ENCODE data around the gene PHRF1.

- TF ChIP-seq CTCF (IDR thresholded peaks at IDR 0.05) (no peak), EP300 (IDR thresholded peaks at IDR 0.05; ENCODE audit: borderline replicate concordance in 1 of 2, low read depth in 1 of 2, low read length in 1 of 2) (no peak), FOSL2 (IDR thresholded peaks at IDR 0.05; ENCODE audit: borderline replicate concordance, low read depth) (no peak), RFX5 (IDR thresholded peaks at IDR 0.05; ENCODE audit: low read length) (no peak), SIN3A (IDR thresholded peaks at IDR 0.05; ENCODE audit: borderline replicate concordance, low read depth, low read length) (no peak), USF2 (IDR thresholded peaks at IDR 0.05; ENCODE audit: borderline replicate concordance, low read depth, low read length) (no peak), TAF1 (IDR thresholded peaks at IDR 0.05; ENCODE audit: borderline replicate concordance, low read depth, low read length) (no peak), RAD21 (IDR thresholded peaks at IDR 0.05; ENCODE audit: low read length) (no peak), POLR2AphosphoS5 (IDR thresholded peaks at IDR 0.05; ENCODE audit: low read depth, low read length) (no peak), MAX (IDR thresholded peaks at IDR 0.05; ENCODE audit: low read depth) (no peak), NFIC (IDR thresholded peaks at IDR 0.05; ENCODE audit: borderline replicate concordance) (no peak), YY1 (IDR thresholded peaks at IDR 0.05; ENCODE audit: low read depth) (no peak), REST (IDR thresholded peaks at IDR 0.05; ENCODE audit: low read depth, low read length) (no peak), FOXJ3 (CRISPR knock-in tag; IDR thresholded peaks at IDR 0.05) (no peak)
Observed at GRCh38 chr11:579830-580601, 3.7 kb downstream of the PHRF1 start.
